Uterine smooth muscle cell (primary cell): ENCODE measurements around the gene EIF5AL1. TPM values are rescaled to one million over a fixed set of nuclear protein-coding genes. Genes with fewer than 3 reads are reported as not detected.

ENCODE experiments used
- total RNA-seq: library from RNA; depleted of rRNA; stranded (reverse); fragments of >200 nt; gene quantifications from 2 replicates; pipeline ENCODE4 v1.2.3, GENCODE V29; 2014

The EIF5AL1 gene
- 0.75 and 1.3 TPM in 2 replicates for total RNA-seq

GRCh38 chr10:79511891-79512583 is at the start of gene EIF5AL1:
EIF5AL1 (plus strand) TSS chr10:79512533; CDS start chr10:79512650, 117 bp downstream.

GRCh38 chr10:79560160-79560709 is 47.9 kb downstream of the EIF5AL1 start, which contains the start of gene SFTPA2:
SFTPA2 (minus strand) TSS chr10:79560407; CDS start chr10:79559483, 924 bp downstream.

Other genes starting within 250 kb of the EIF5AL1 start
- gene PPIF, start 165.1 kb upstream of the EIF5AL1 start, total RNA-seq: 32.1 and 37.3 TPM in 2 replicates
- gene ZCCHC24, start 66.9 kb upstream of the EIF5AL1 start, total RNA-seq: 19.6 and 23.2 TPM in 2 replicates
- not detected in 2 replicates for gene SFTPA2, start 47.9 kb downstream of the EIF5AL1 start, total RNA-seq
- gene SFTPA1, start 98.4 kb downstream of the EIF5AL1 start, total RNA-seq: under 0.01 TPM in 1 of 2 replicates, not detected in the other
- gene NUTM2B, start 190.7 kb downstream of the EIF5AL1 start, total RNA-seq: 0.22 and 0.37 TPM in 2 replicates